Measurements from ENCODE around the gene ANKRD65. TPM values are rescaled to one million over a fixed set of nuclear protein-coding genes. Genes with fewer than 3 reads are reported as not detected.
A peak's percentile ranks its signal among the peaks of the same experiment; 100 is the strongest.

Gene ANKRD65
- total and polyA plus RNA-seq, 7 experiments from 2014 or later = not detected

DNA sequence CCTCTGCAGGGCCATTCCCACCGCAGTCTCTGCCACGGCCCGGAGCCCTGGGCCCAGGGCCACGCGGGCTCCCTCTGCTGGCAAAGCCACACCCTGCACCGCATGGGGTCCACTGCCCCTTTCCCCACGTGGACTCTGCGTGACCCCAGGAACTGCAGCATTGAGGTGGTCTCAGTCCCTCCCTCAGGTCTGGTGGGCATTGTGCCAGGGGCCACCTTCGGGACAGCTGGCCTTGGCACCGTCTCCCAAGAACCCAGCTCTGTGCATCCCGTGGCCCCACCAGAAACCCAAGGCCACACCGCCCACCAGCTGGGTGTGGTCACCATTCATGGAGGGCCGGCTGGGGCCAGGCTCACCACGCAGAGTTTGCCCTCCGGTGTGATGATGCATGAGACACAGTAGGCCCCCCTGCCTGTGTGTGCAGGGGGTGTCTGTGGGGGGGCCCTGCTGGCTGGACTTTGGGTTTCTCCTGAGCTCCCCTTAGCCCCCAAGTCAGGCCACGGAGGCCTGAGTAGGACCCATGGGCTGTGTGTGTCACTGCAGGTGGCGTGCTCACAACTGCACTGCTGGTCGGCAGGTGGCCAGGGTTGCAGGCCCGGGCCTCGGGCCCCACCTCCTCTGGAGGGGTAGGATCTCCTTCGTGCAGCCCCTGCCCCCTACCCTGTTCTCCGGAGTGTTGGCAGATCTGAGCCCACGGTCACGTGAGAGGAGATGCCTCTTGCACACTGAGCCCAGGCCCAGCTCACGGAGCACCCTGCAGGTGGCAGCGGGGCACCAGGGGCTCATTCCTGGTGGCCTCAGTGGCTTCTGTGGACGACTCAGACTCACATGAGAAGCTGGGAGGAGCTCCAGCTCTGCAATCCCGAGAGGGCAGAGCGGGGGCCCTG is 20.2 kb upstream of the ANKRD65 start:
- CTCF ChIA-PET = interaction anchor here (0.5 to 1.5 kb wide), 8 partner anchors 10 to 502 kb away, joined by 3 to 7 read pairs (median 3); no protein-coding TSS in a partner anchor
- intact Hi-C loops (cut with micrococcal nuclease) = loop anchor here in 1 of 2 donors (1.0 to 2.0 kb wide), 3 partner anchors 34 to 408 kb away; partner anchors contain the start of genes DVL1 and MRPL20
- Histone ChIP-seq H3K4me3 (ENCODE audit: low read length) (no peak overlapping the region), H3K9me3 (ENCODE audit: control insufficient read depth in 2 of 3, low read length in 3 of 3) (no peaks in the 10 kb centered on the region), H3K27me3 (ENCODE audit: control insufficient read depth in 2 of 2, insufficient read depth in 2 of 2, low read length in 2 of 2) (peaks cover 0 to 18% of the 10 kb centered on the region in 2 donors), H3K4me1 (ENCODE audit: control insufficient read depth in 2 of 2, insufficient read depth in 2 of 2, low read length in 2 of 2) (peaks cover 0 to 4% of the 10 kb centered on the region in 2 donors), H3K27ac (ENCODE audit: low read depth, low read length) (no peak overlapping the region), H3K36me3 (ENCODE audit: control insufficient read depth in 2 of 3, insufficient read depth in 3 of 3, low read length in 3 of 3) (no peaks in the 10 kb centered on the region)
- DNase-seq (peak in 8 of 9 donors; percentile 26 to 72 (median 48)), ATAC-seq (peak; percentile 89)
- Mint-ChIP-seq H3K4me3 (peak overlapping the region in 1 of 10 donors; percentile 23), H3K36me3 (no peaks in the 10 kb centered on the region), H3K9me3 (no peaks in the 10 kb centered on the region), H3K4me1 (peaks cover 0 to 6% (median 0%) of the 10 kb centered on the region in 7 donors), H3K27me3 (peaks cover 0 to 4% (median 2%) of the 10 kb centered on the region in 5 donors), H3K27ac (no peak overlapping the region)
- POLR2A ChIA-PET = interaction anchor here (0.6 to 1.1 kb wide), 2 partner anchors 33 to 67 kb away, joined by 3 to 4 read pairs; no protein-coding TSS in a partner anchor

DNA sequence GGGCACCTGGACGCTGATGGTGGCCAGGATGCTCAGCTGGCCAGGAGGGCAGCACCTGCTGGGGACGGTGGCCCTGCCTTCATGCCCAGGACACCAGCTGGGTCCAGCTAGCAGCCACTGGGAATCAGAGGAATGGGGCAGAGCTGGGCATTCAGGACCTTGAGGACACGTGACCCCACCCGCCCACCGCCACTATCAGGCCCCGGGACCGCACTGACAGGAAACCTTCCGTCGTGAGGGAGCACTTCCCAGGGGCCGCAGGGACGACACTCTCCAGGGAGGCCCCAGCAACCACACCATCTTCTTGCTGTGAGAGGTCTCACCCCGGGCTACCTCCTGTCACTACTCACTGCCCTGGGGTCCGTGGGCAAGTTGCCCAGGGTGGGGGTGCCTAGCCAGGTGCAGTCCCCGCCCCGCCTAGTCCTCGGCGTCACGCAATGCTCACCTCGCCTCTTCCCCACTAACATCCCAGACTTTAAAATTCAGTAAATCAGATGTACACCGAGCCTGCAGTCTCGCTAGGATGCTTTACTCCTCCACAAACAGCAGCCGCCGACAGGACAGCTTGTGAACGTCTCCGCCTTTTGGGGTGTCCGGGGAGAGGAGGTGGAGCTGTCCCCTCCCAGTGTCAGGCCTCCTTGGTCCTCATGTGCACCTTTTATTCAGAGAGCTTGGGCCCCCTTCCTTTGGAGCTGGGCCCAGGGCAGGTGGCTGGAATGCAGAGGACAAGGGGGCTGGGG is 19.4 kb upstream of the ANKRD65 start:
- Mint-ChIP-seq H3K4me1 (peaks cover 0 to 8% (median 0%) of the 10 kb centered on the region in 7 donors), H3K27ac (no peak overlapping the region), H3K4me3 (peak overlapping the region in 1 of 10 donors; percentile 23), H3K27me3 (peaks cover 0 to 6% (median 4%) of the 10 kb centered on the region in 5 donors), H3K36me3 (no peaks in the 10 kb centered on the region), H3K9me3 (no peaks in the 10 kb centered on the region)
- peaks cover 0 to 20% of the 10 kb centered on the region in 2 donors for H3K27me3 ChIP-seq (ENCODE audit: control insufficient read depth in 2 of 2, insufficient read depth in 2 of 2, low read length in 2 of 2)
- CTCF ChIA-PET = interaction anchor here (0.8 to 1.5 kb wide), 4 partner anchors 10 to 443 kb away, joined by 3 to 7 read pairs (median 4); no protein-coding TSS in a partner anchor
- POLR2A ChIA-PET = interaction anchor here (0.6 to 1.1 kb wide), 2 partner anchors 32 to 66 kb away, joined by 3 to 4 read pairs; no protein-coding TSS in a partner anchor
- H3K4me1 ChIP-seq (ENCODE audit: control insufficient read depth in 2 of 2, insufficient read depth in 2 of 2, low read length in 2 of 2) = peaks cover 0 to 9% of the 10 kb centered on the region in 2 donors
- no peak overlapping the region for H3K27ac ChIP-seq (ENCODE audit: low read depth, low read length)
- DNase-seq (no peak), ATAC-seq (no peak)
- no peaks in the 10 kb centered on the region for H3K9me3 ChIP-seq (ENCODE audit: control insufficient read depth in 2 of 3, low read length in 3 of 3)
- intact Hi-C loops (cut with micrococcal nuclease) = loop anchor here in 1 of 2 donors (1.0 to 2.0 kb wide), 3 partner anchors 34 to 407 kb away; partner anchors contain the start of genes DVL1 and MRPL20
- H3K36me3 ChIP-seq (ENCODE audit: control insufficient read depth in 2 of 3, insufficient read depth in 3 of 3, low read length in 3 of 3) = no peaks in the 10 kb centered on the region
- H3K4me3 ChIP-seq (ENCODE audit: low read length) = no peak overlapping the region

DNA sequence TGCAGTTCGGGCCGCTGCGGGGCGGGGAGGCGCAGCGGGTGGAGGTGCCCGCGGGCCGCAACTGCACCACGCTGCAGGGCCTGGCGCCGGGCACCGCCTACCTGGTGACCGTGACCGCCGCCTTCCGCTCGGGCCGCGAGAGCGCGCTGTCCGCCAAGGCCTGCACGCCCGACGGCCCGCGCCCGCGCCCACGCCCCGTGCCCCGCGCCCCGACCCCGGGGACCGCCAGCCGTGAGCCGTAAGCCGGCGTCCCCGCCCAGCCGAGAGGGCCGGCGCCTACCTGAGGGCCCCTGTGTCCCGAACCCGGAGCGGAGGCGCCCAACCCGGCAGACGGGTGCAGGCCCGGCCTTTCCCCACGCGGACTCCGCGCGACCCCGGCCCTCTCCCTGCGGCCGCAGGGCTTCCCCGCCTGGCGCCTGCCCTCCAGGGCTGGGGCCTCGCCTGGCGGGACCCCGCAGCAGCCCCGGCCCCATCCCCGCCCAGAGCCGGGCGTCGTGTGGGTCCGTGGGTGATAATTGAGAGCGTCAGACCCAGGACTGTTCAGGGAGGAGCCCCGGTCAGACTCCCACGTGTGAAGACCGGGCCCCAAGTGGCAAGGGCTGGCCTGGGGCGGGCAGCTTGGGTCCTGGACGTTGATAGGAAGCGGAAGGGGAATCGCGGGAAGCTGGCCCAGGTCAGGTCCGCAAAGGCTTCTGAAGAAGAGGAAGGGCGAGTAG is 18.6 kb upstream of the ANKRD65 start:
- Histone ChIP-seq H3K4me3 (ENCODE audit: low read length) (no peak overlapping the region), H3K27me3 (ENCODE audit: control insufficient read depth in 2 of 2, insufficient read depth in 2 of 2, low read length in 2 of 2) (peaks cover 0 to 26% of the 10 kb centered on the region in 2 donors), H3K27ac (ENCODE audit: low read depth, low read length) (no peak overlapping the region), H3K36me3 (ENCODE audit: control insufficient read depth in 2 of 3, insufficient read depth in 3 of 3, low read length in 3 of 3) (no peaks in the 10 kb centered on the region), H3K9me3 (ENCODE audit: control insufficient read depth in 2 of 3, low read length in 3 of 3) (no peaks in the 10 kb centered on the region), H3K4me1 (ENCODE audit: control insufficient read depth in 2 of 2, insufficient read depth in 2 of 2, low read length in 2 of 2) (peaks cover 0 to 11% of the 10 kb centered on the region in 2 donors)
- ATAC-seq = no peak
- intact Hi-C loops (cut with micrococcal nuclease) = loop anchor here in 1 of 2 donors (2.0 kb wide), 1 partner anchor 33 kb away; the partner anchor contains the start of gene MRPL20
- POLR2A ChIA-PET = no interaction called here
- peaks cover 4 to 11% (median 7%) of the 10 kb centered on the region in 5 donors for H3K27me3 Mint-ChIP-seq
- no peak overlapping the region for H3K27ac Mint-ChIP-seq
- no peaks in the 10 kb centered on the region for H3K9me3 Mint-ChIP-seq
- no peak for DNase-seq
- peaks cover 0 to 10% (median 5%) of the 10 kb centered on the region in 7 donors for H3K4me1 Mint-ChIP-seq
- no peak overlapping the region for H3K4me3 Mint-ChIP-seq
- no peaks in the 10 kb centered on the region for H3K36me3 Mint-ChIP-seq
- CTCF ChIA-PET = interaction anchor here (0.5 kb wide), 1 partner anchor 43 kb away, joined by 3 read pairs; no protein-coding TSS in a partner anchor

DNA sequence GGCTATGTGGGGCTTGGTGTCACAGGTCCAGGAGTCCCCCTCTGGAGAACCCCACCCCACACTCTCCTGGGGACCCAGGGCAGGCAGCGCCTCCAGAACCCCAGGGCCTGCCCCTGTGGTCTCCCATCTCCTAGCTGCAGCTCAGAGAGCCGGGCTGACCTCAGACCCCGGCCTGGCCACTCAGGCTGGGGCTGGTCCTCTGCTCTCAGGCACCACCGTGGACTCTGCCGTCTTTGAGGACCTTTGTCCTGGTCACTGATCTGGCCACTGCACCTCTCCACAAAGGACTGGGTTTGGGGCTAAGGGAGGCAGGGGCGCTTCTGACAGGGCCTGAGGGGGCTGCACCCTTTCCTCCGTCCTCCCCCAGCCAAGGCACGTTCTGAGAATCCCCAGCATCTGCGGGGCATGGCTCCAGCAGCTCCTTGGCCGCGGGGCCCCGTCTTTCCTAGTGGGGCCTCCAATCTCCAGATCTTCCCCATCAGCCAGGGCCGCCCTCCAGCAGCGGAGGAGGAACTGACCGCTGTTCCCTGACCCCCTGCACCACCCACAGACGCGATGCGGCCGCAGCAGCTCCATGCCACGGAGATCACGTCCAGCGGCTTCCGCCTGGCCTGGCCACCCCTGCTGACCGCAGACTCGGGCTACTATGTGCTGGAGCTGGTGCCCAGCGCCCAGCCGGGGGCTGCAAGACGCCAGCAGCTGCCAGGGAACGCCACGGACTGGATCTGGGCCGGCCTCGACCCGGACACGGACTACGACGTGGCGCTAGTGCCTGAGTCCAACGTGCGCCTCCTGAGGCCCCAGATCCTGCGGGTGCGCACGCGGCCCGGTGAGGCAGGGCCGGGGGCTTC is 17.7 kb upstream of the ANKRD65 start:
- Histone ChIP-seq H3K36me3 (ENCODE audit: control insufficient read depth in 2 of 3, insufficient read depth in 3 of 3, low read length in 3 of 3) (no peaks in the 10 kb centered on the region), H3K27me3 (ENCODE audit: control insufficient read depth in 2 of 2, insufficient read depth in 2 of 2, low read length in 2 of 2) (peaks cover 0 to 28% of the 10 kb centered on the region in 2 donors), H3K9me3 (ENCODE audit: control insufficient read depth in 2 of 3, low read length in 3 of 3) (no peaks in the 10 kb centered on the region), H3K4me1 (ENCODE audit: control insufficient read depth in 2 of 2, insufficient read depth in 2 of 2, low read length in 2 of 2) (peaks cover 0 to 13% of the 10 kb centered on the region in 2 donors), H3K4me3 (ENCODE audit: low read length) (no peak overlapping the region), H3K27ac (ENCODE audit: low read depth, low read length) (no peak overlapping the region)
- H3K4me1 Mint-ChIP-seq = peaks cover 0 to 10% (median 5%) of the 10 kb centered on the region in 7 donors
- no peak for ATAC-seq
- CTCF ChIA-PET = interaction anchor here (0.5 kb wide), 1 partner anchor 44 kb away, joined by 3 read pairs; no protein-coding TSS in a partner anchor
- peaks cover 4 to 11% (median 7%) of the 10 kb centered on the region in 5 donors for H3K27me3 Mint-ChIP-seq
- intact Hi-C loops (cut with micrococcal nuclease) = no loop called here
- DNase-seq = no peak
- no peak overlapping the region for H3K4me3 Mint-ChIP-seq
- POLR2A ChIA-PET = interaction anchor here (0.9 kb wide), 1 partner anchor 31 kb away, joined by 3 read pairs; the partner anchor contains the start of gene MRPL20
- H3K36me3 Mint-ChIP-seq = no peaks in the 10 kb centered on the region
- H3K27ac Mint-ChIP-seq = no peak overlapping the region
- no peaks in the 10 kb centered on the region for H3K9me3 Mint-ChIP-seq

DNA sequence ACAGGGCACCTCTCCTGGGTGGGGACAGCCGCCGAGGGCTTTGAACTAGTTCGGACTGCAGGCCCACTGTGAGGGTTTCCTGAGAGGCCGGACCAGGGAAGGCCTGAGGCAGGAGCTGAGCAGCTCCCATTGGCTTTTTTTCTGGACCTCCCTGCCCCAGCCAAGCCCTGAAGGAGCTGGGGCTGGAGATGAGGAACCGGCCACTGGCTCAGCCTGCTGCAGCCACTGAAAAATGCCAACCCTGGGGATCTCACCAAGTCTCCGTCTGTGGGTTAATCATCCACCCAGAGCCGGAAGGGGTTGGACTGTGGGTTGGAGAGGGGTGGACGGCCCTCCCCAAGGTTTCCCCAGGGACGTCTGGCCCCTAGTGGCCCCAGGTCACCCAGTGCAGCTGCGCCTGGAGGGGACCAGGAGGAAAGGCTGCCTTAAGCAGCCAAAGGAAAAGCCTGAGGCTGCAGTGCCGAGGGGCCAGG is 16.9 kb upstream of the ANKRD65 start:
- Histone ChIP-seq H3K4me3 (ENCODE audit: low read length) (no peak overlapping the region), H3K9me3 (ENCODE audit: control insufficient read depth in 2 of 3, low read length in 3 of 3) (no peaks in the 10 kb centered on the region), H3K4me1 (ENCODE audit: control insufficient read depth in 2 of 2, insufficient read depth in 2 of 2, low read length in 2 of 2) (peaks cover 0 to 13% of the 10 kb centered on the region in 2 donors), H3K36me3 (ENCODE audit: control insufficient read depth in 2 of 3, insufficient read depth in 3 of 3, low read length in 3 of 3) (no peaks in the 10 kb centered on the region), H3K27me3 (ENCODE audit: control insufficient read depth in 2 of 2, insufficient read depth in 2 of 2, low read length in 2 of 2) (peaks cover 0 to 28% of the 10 kb centered on the region in 2 donors), H3K27ac (ENCODE audit: low read depth, low read length) (no peak overlapping the region)
- H3K4me1 Mint-ChIP-seq = peaks cover 0 to 10% (median 5%) of the 10 kb centered on the region in 7 donors
- no peak overlapping the region for H3K4me3 Mint-ChIP-seq
- H3K9me3 Mint-ChIP-seq = no peaks in the 10 kb centered on the region
- no peaks in the 10 kb centered on the region for H3K36me3 Mint-ChIP-seq
- DNase-seq (no peak), ATAC-seq (no peak)
- intact Hi-C loops (cut with micrococcal nuclease) = no loop called here
- H3K27me3 Mint-ChIP-seq = peaks cover 4 to 11% (median 7%) of the 10 kb centered on the region in 5 donors
- ChIA-PET CTCF (interaction anchor here (0.7 kb wide), 1 partner anchor 117 kb away, joined by 4 read pairs; no protein-coding TSS in a partner anchor), POLR2A (no interaction called here)
- H3K27ac Mint-ChIP-seq = no peak overlapping the region

All from naive thymus-derived CD4-positive, alpha-beta T cell (primary cell).